Calu3 (cell line): ENCODE results near the gene RFLNA. TPM values are rescaled to one million over a fixed set of nuclear protein-coding genes. Genes with fewer than 3 reads are reported as not detected.

Experiments used
- BruUV-seq: library from RNA; stranded (reverse); fragments of 400-500 nt; replicated peaks from 2 replicates; lab custom pipeline; 2021; lab: Mats Ljungman, UMichigan
- CTCF ChIA-PET: fragments of 300-600 bp; sonication (Branson Sonifier 250); formaldehyde crosslinking; loops from one replicate; lab custom pipeline; 2022; ENCODE audit warnings: antibody characterized with exemption; lab: Charles Lee
- DNase-seq: peaks from one replicate; pipeline ENCODE4 v3.0.0; 2022
- H3K27ac Mint-ChIP-seq: one replicate; pipeline ENCODE4 v1.8.0; 2022; ENCODE audit warnings: mixed read lengths; ENCODE audit not compliant: unreplicated experiment
- H3K27me3 Mint-ChIP-seq: one replicate; pipeline ENCODE4 v1.8.0; 2022; ENCODE audit warnings: mixed read lengths; ENCODE audit not compliant: unreplicated experiment
- H3K36me3 Mint-ChIP-seq: one replicate; pipeline ENCODE4 v1.8.0; 2022; ENCODE audit warnings: mild to moderate bottlenecking, moderate library complexity, mixed read lengths; ENCODE audit not compliant: insufficient read depth, unreplicated experiment
- H3K4me1 Mint-ChIP-seq: one replicate; pipeline ENCODE4 v1.8.0; 2022; ENCODE audit warnings: mild to moderate bottlenecking, low read depth, mixed read lengths; ENCODE audit not compliant: unreplicated experiment
- H3K4me3 Mint-ChIP-seq: one replicate; pipeline ENCODE4 v1.8.0; 2022; ENCODE audit warnings: mild to moderate bottlenecking, low read depth, moderate library complexity, mixed read lengths; ENCODE audit not compliant: unreplicated experiment
- H3K9me3 Mint-ChIP-seq: one replicate; pipeline ENCODE4 v1.8.0; 2022; ENCODE audit warnings: low read depth, mixed read lengths; ENCODE audit not compliant: unreplicated experiment
- CTCF ChIP-seq: fragments of 200-600 bp; IDR thresholded peaks from one replicate; pipeline ENCODE4 v1.8.0; 2022; ENCODE audit warnings: antibody characterized with exemption; ENCODE audit not compliant: unreplicated experiment
- intact Hi-C: fragments of 100-400 bp; cut with micrococcal nuclease; formaldehyde crosslinking; loops from one replicate; pipeline ENCODE4 v1.10.0; 2022; ENCODE audit not compliant: unreplicated experiment
- total RNA-seq: library from RNA; stranded (reverse); gene quantifications from 2 replicates; pipeline ENCODE4 v1.2.3, GENCODE V29; 2022

The RFLNA gene
- total RNA-seq, 1 experiment from 2014 or later: not detected

GRCh38 chr12:124340080-124340900, 45.4 kb downstream of the RFLNA start:
- no TSS peak for BruUV-seq
- Mint-ChIP-seq H3K27ac (peak overlapping the region; percentile 27), H3K27me3 (no peaks in the 10 kb centered on the region), H3K36me3 (peaks cover 94% of the 10 kb centered on the region), H3K9me3 (no peaks in the 10 kb centered on the region), H3K4me1 (no peaks in the 10 kb centered on the region), H3K4me3 (no peak overlapping the region)
- CTCF ChIA-PET: no interaction called here
- DNase-seq: no peak
- intact Hi-C loops: loop anchor here (10.0 kb wide), 1 partner anchor 425 kb away; no protein-coding TSS in a partner anchor
- TF ChIP-seq CTCF: no peak

- no peak overlapping the region for H3K4me3 Mint-ChIP-seq
- H3K36me3 Mint-ChIP-seq: peaks cover 88% of the 10 kb centered on the region
- DNase-seq: no peak
- H3K27me3 Mint-ChIP-seq: no peaks in the 10 kb centered on the region
- intact Hi-C loops: loop anchor here (10.0 kb wide), 1 partner anchor 423 kb away; no protein-coding TSS in a partner anchor
- BruUV-seq: no TSS peak
- H3K9me3 Mint-ChIP-seq: no peaks in the 10 kb centered on the region
- TF ChIP-seq CTCF: no peak
- no peaks in the 10 kb centered on the region for H3K4me1 Mint-ChIP-seq
- H3K27ac Mint-ChIP-seq: no peak overlapping the region
- CTCF ChIA-PET: interaction anchor here (0.6 kb wide), 1 partner anchor 41 kb away, joined by 3 read pairs; no protein-coding TSS in a partner anchor
These were observed 46.8 kb downstream of the RFLNA start for GRCh38 chr12:124341645-124342069.

GRCh38 chr12:124344022-124344421, 49.1 kb downstream of the RFLNA start:
- CTCF ChIA-PET: interaction anchor here (0.7 kb wide), 1 partner anchor 10 kb away, joined by 5 read pairs; no protein-coding TSS in a partner anchor
- no peaks in the 10 kb centered on the region for H3K4me1 Mint-ChIP-seq
- no peak for TF ChIP-seq CTCF
- no peak for DNase-seq
- H3K36me3 Mint-ChIP-seq: peaks cover 81% of the 10 kb centered on the region
- H3K27ac Mint-ChIP-seq: no peak overlapping the region
- H3K27me3 Mint-ChIP-seq: no peaks in the 10 kb centered on the region
- H3K9me3 Mint-ChIP-seq: no peaks in the 10 kb centered on the region
- no TSS peak for BruUV-seq
- intact Hi-C loops: loop anchor here (10.0 kb wide), 1 partner anchor 421 kb away; no protein-coding TSS in a partner anchor
- no peak overlapping the region for H3K4me3 Mint-ChIP-seq

GRCh38 chr12:124344526-124344925, 49.6 kb downstream of the RFLNA start:
- H3K27ac Mint-ChIP-seq: no peak overlapping the region
- BruUV-seq: no TSS peak
- CTCF ChIA-PET: no interaction called here
- TF ChIP-seq CTCF: no peak
- no peak overlapping the region for H3K4me3 Mint-ChIP-seq
- no peaks in the 10 kb centered on the region for H3K4me1 Mint-ChIP-seq
- no peaks in the 10 kb centered on the region for H3K9me3 Mint-ChIP-seq
- DNase-seq: no peak
- intact Hi-C loops: loop anchor here (10.0 kb wide), 1 partner anchor 420 kb away; no protein-coding TSS in a partner anchor
- no peaks in the 10 kb centered on the region for H3K27me3 Mint-ChIP-seq
- H3K36me3 Mint-ChIP-seq: peaks cover 79% of the 10 kb centered on the region
